SJCRH30 (cell line): ENCODE data around the gene ZNF354C. TPM values are rescaled to one million over a fixed set of nuclear protein-coding genes. Genes with fewer than 3 reads are reported as not detected.
A peak's percentile ranks its signal among the peaks of the same experiment; 100 is the strongest.

Experiments
- DNase-seq, 2 experiments: peaks; one replicate each; pipeline ENCODE4 v3.0.0-alpha.2; 2015 to 2020
- H3K27ac ChIP-seq: fragments of 250-450 bp; sonication (Bioruptor Pico); 2 replicates; pipeline ENCODE4 v1.5.1; 2020; ENCODE audit warnings: mild to moderate bottlenecking, moderate library complexity
- H3K27me3 ChIP-seq: fragments of 250-450 bp; sonication (Bioruptor Pico); 2 replicates; pipeline ENCODE4 v1.5.1; 2020; ENCODE audit warnings: mild to moderate bottlenecking, moderate library complexity
- H3K36me3 ChIP-seq: fragments of 250-450 bp; sonication (Bioruptor Pico); 2 replicates; pipeline ENCODE4 v1.5.1; 2020; ENCODE audit warnings: mild to moderate bottlenecking, moderate library complexity
- H3K4me1 ChIP-seq: fragments of 250-450 bp; sonication (Bioruptor Pico); 2 replicates; pipeline ENCODE4 v1.5.1; 2020; ENCODE audit warnings: mild to moderate bottlenecking, moderate library complexity
- H3K4me3 ChIP-seq: fragments of 250-450 bp; sonication (Bioruptor Pico); 2 replicates; pipeline ENCODE4 v1.5.1; 2020; ENCODE audit warnings: mild to moderate bottlenecking, moderate library complexity
- H3K9me3 ChIP-seq: fragments of 250-450 bp; sonication (Bioruptor Pico); replicated peaks from 2 replicates; pipeline ENCODE4 v1.5.1; 2020; ENCODE audit warnings: mild to moderate bottlenecking, moderate library complexity
- total RNA-seq: library from RNA; depleted of rRNA; stranded (reverse); fragments of >200 nt; shearing (Covaris generic); gene quantifications from 2 replicates; pipeline ENCODE4 v1.2.3, GENCODE V29; 2014

The ZNF354C gene
- total RNA-seq, 1 experiment from 2014 or later = 15.8 TPM

DNA sequence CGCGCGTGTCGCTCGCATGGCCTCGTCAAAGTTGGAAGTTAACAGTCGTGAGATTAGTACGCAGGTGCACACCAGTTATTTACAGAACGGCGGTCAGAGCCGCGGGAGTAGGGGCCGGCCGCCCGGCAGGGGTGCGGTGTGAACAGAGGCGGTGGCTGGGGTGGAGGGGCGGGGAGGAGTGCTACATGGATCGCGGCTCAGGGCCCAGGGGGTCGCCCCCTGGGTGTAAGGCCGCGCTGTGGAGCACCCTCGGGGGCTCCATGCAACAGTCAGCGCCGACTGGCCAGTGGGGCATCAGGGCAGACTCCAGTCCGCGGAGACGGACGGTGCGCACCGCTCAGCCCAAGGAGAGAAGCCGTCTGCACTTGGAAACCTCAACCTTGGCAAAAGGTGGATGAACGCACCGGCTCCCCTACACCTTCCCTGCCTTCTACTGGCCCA, 60.3 kb downstream of the ZNF354C start:
- Histone ChIP-seq H3K27ac (no peak overlapping the region), H3K4me3 (no peak overlapping the region), H3K27me3 (no peaks in the 10 kb centered on the region), H3K36me3 (no peaks in the 10 kb centered on the region), H3K9me3 (no peaks in the 10 kb centered on the region), H3K4me1 (no peaks in the 10 kb centered on the region)
- no peak for DNase-seq

- no peak for DNase-seq
- H3K27me3 ChIP-seq = no peaks in the 10 kb centered on the region
- no peaks in the 10 kb centered on the region for H3K4me1 ChIP-seq
- H3K27ac ChIP-seq = no peak overlapping the region
- no peak overlapping the region for H3K4me3 ChIP-seq
- H3K36me3 ChIP-seq = no peaks in the 10 kb centered on the region
- no peaks in the 10 kb centered on the region for H3K9me3 ChIP-seq
Observed at GRCh38 chr5:179120951-179121666, 60.9 kb downstream of the ZNF354C start.

DNA sequence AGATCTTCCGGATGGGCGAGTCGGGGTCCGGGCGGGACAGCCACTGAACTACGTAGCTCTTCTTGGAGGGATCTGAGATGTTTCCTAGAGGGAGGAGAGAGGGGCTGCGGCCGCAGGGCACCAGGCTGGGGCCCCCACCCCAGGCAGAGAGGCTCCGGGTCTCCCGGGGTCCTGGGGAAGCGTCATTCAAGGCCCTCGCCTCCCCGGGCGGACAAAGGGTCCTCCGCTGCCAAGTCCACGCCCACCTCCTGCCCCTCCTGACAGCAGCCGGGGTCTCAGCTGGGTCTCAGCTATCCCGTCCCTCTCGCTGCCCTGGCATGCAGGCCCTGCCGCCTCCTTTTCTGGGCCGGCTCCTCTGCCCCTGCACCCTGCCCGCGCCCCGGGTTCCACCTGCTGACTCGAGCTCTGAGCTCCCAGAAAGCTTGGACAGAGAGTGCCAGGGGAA, 61.5 kb downstream of the ZNF354C start:
- DNase-seq = no peak
- Histone ChIP-seq H3K36me3 (no peaks in the 10 kb centered on the region), H3K9me3 (no peaks in the 10 kb centered on the region), H3K27me3 (no peaks in the 10 kb centered on the region), H3K4me1 (no peaks in the 10 kb centered on the region), H3K27ac (no peak overlapping the region), H3K4me3 (no peak overlapping the region)

DNA sequence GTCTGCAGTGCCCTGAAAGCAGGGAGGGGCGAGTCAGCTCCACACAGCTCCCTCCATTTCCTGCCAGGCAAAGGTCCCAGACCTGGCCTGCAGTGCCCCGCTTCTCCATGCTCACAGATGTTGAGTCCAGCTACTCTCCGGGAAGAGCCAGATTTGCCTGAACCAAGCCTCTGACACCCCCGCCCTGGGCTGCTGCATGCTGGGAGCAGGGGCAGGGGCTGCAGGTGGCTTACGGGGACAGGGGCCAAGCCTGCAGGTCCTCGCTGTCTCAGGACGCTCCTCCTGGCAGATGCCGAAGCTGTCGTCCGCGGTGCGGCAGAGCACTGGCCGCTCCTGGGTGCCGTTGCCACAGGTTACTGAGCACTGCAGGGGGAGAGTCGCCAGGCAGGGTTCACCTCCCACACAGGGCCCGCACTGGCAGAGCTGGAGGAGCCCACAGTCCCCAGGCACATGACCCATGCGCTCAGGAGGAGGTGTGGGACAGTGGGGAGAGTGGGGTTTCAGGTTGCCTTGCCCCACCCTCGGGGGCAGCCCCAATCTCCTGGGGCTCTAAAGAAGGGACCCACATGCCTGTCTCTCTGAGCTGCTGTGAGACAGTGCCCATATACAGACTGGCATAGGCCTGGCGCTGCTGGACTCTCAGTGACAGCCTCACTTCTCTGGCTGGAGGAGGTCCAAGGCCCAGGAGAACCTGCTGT, 62.4 kb downstream of the ZNF354C start:
- H3K4me1 ChIP-seq = no peaks in the 10 kb centered on the region
- H3K27me3 ChIP-seq = no peaks in the 10 kb centered on the region
- H3K27ac ChIP-seq = no peak overlapping the region
- DNase-seq = no peak
- no peaks in the 10 kb centered on the region for H3K36me3 ChIP-seq
- no peak overlapping the region for H3K4me3 ChIP-seq
- no peaks in the 10 kb centered on the region for H3K9me3 ChIP-seq

GRCh38 chr5:179123109-179123426, 62.9 kb downstream of the ZNF354C start:
- no peaks in the 10 kb centered on the region for H3K9me3 ChIP-seq
- DNase-seq = no peak
- no peak overlapping the region for H3K27ac ChIP-seq
- no peak overlapping the region for H3K4me3 ChIP-seq
- H3K4me1 ChIP-seq = no peaks in the 10 kb centered on the region
- H3K36me3 ChIP-seq = no peaks in the 10 kb centered on the region
- no peaks in the 10 kb centered on the region for H3K27me3 ChIP-seq

GRCh38 chr5:179123491-179124272, 63.5 kb downstream of the ZNF354C start:
- Histone ChIP-seq H3K4me1 (no peaks in the 10 kb centered on the region), H3K4me3 (no peak overlapping the region), H3K27me3 (no peaks in the 10 kb centered on the region), H3K27ac (no peak overlapping the region), H3K36me3 (no peaks in the 10 kb centered on the region), H3K9me3 (no peaks in the 10 kb centered on the region)
- DNase-seq = peak; percentile 23 to 26

- Histone ChIP-seq H3K27me3 (no peaks in the 10 kb centered on the region), H3K4me1 (no peaks in the 10 kb centered on the region), H3K36me3 (no peaks in the 10 kb centered on the region), H3K4me3 (no peak overlapping the region), H3K27ac (no peak overlapping the region), H3K9me3 (no peaks in the 10 kb centered on the region)
- no peak for DNase-seq
Observed at GRCh38 chr5:179124273-179124852, 64.2 kb downstream of the ZNF354C start.

GRCh38 chr5:179124853-179125788, 64.9 kb downstream of the ZNF354C start:
- no peak overlapping the region for H3K4me3 ChIP-seq
- no peaks in the 10 kb centered on the region for H3K27me3 ChIP-seq
- no peak overlapping the region for H3K27ac ChIP-seq
- no peaks in the 10 kb centered on the region for H3K9me3 ChIP-seq
- no peaks in the 10 kb centered on the region for H3K4me1 ChIP-seq
- DNase-seq = no peak
- no peaks in the 10 kb centered on the region for H3K36me3 ChIP-seq

DNA sequence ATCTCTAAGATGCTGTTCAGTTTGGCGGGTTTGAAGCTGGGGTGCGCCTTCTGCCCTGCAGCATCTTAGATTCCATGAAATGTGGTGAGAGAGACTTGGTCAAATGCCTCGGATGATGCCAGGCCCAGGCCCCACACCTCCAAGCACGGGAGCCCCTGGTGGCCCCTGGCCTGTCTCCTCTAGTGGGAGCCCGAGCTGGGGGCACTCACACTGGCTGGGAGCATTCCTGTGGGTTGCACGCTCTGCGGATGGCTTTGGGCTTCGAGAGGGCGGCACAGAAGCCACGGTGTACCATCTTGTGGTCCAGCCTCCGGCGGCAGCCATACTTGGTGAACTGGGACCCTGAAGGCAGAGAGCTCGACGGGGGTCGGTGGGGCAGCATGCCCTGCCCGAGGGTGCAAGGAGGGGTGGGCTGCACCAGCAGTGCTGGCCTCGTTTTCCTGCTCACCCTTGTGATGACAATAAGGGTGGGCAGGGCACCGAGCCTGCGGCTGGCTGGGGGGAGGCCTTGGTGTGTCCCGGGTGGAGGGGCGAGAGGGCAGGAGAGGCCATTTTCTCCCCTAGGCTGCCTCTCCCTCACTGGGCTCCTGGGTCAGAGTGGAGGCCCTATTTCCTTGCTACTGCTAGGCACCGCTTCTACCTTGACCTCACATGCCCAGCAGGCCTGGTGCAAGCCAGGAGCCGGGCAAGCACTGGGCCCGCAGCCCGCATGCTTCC, 65.8 kb downstream of the ZNF354C start:
- no peak overlapping the region for H3K4me3 ChIP-seq
- no peak for DNase-seq
- H3K27ac ChIP-seq = no peak overlapping the region
- H3K27me3 ChIP-seq = no peaks in the 10 kb centered on the region
- no peaks in the 10 kb centered on the region for H3K9me3 ChIP-seq
- H3K4me1 ChIP-seq = no peaks in the 10 kb centered on the region
- no peaks in the 10 kb centered on the region for H3K36me3 ChIP-seq

GRCh38 chr5:179126506-179126991, 66.4 kb downstream of the ZNF354C start:
- Histone ChIP-seq H3K4me1 (no peaks in the 10 kb centered on the region), H3K4me3 (no peak overlapping the region), H3K36me3 (no peaks in the 10 kb centered on the region), H3K27ac (no peak overlapping the region), H3K9me3 (no peaks in the 10 kb centered on the region), H3K27me3 (no peaks in the 10 kb centered on the region)
- no peak for DNase-seq

DNA sequence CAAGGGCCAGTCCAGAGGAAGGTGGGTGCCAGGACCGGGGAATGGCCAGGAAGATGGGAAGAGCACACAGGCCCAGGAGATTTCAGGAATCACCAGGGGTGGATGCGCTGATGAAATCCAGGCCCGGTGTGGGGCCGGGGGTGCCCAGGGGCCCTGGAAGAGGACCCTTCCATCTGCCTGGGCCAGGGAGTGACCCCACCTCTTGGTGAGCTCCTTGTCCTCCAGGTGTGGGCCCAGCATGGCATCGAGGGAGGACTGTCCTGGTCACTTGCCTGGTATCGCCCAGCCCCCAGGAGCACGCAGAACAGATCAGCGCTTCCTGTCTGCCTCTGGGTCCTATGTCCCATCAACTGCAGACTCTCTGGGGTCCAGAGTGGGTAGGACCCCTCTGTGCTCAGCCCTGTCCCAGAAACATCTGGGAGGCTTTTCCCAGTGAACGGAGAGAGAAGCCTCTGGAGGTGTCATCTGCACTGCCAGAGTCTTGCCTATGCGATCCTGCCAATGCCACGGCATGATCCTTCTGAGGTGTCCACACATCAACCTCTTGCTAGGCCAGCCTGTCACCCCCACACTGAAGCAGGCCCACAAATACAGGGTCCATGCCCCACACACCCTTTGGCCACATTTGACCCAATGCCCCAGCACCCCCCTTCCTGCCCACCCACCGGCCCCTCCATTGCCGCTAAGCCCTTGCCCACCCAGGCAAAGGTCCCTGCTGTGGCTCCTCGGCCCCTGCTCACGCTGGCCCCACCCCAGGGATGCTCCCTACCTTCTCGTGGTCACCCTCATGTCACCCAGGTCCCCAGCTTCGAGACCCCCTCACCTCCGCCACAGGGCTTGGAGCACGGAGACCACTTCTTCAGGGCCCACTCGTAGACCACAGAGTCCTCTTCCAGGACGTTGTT, 67.2 kb downstream of the ZNF354C start:
- H3K36me3 ChIP-seq = no peaks in the 10 kb centered on the region
- no peak overlapping the region for H3K27ac ChIP-seq
- H3K27me3 ChIP-seq = no peaks in the 10 kb centered on the region
- no peak for DNase-seq
- no peak overlapping the region for H3K4me3 ChIP-seq
- no peaks in the 10 kb centered on the region for H3K4me1 ChIP-seq
- no peaks in the 10 kb centered on the region for H3K9me3 ChIP-seq

- Histone ChIP-seq H3K4me1 (no peaks in the 10 kb centered on the region), H3K4me3 (no peak overlapping the region), H3K9me3 (no peaks in the 10 kb centered on the region), H3K36me3 (no peaks in the 10 kb centered on the region), H3K27me3 (no peaks in the 10 kb centered on the region), H3K27ac (no peak overlapping the region)
- DNase-seq = no peak
Observed at GRCh38 chr5:179128041-179128365, 67.8 kb downstream of the ZNF354C start.

DNA sequence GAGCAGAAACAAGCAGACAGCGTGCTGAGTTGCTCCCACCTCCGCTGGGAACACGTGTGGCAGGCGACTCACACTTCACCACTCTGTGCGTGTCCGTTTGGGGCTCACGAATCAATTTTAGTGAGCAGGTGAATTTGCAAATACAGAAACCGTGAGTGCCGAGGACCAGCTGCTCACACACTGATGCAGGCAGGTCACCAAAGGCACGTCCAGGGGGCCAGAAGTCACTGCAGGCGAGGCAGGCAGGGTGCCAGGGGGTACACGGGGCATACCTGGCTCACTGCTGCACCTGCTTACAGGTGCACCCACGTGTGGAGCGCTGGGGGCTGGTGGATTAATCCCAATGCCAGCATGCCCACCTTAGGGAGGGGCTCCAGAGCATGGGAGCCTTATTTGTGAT, 68.8 kb downstream of the ZNF354C start:
- Histone ChIP-seq H3K9me3 (no peaks in the 10 kb centered on the region), H3K27ac (no peak overlapping the region), H3K27me3 (no peaks in the 10 kb centered on the region), H3K4me1 (no peaks in the 10 kb centered on the region), H3K4me3 (no peak overlapping the region), H3K36me3 (no peaks in the 10 kb centered on the region)
- no peak for DNase-seq
